ENCODE measurements around the gene LMNTD1. TPM values are rescaled to one million over a fixed set of nuclear protein-coding genes. Genes with fewer than 3 reads are reported as not detected.

The LMNTD1 gene
- total RNA-seq, 1 donor from 2014 or later: not detected

DNA sequence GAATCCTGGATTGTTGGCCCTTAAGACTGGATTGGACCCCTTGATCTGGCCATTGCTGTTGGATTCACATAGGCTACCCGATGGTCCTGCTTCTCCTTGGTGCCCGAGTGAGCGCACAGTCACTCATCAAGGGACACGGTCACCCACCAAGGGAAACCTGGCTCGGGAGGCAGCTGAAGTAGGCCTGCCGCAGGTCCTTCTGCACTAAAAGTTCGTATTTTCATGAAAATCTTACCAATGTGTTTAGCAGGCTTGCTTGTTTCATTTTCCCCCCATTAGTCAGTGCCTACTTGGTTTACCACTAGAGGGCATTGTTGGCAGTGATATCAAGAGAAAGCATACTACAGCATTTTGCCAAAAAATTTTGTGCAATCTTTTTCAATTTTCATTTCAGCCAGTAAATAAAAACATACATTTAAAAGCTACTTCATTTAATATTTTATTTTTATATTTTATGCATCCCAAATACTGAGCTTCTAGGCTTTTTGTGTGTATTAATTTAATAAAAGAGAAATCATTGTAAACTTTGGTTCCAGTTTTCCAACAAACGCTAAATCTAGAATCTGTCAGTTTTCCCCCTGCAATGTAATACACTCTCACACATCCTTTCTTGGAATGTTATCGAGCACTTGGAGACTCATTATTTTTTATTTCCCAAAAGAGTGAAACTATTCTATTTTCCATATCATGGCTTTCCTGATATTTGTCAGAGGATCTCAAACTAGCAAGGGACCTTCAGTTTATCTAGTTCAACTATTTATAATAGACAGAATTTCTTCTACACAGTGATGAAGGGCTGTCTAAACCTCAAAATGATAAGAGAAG lies 116.7 kb downstream of the LMNTD1 start:
- TF ChIP-seq, protein P1, sequence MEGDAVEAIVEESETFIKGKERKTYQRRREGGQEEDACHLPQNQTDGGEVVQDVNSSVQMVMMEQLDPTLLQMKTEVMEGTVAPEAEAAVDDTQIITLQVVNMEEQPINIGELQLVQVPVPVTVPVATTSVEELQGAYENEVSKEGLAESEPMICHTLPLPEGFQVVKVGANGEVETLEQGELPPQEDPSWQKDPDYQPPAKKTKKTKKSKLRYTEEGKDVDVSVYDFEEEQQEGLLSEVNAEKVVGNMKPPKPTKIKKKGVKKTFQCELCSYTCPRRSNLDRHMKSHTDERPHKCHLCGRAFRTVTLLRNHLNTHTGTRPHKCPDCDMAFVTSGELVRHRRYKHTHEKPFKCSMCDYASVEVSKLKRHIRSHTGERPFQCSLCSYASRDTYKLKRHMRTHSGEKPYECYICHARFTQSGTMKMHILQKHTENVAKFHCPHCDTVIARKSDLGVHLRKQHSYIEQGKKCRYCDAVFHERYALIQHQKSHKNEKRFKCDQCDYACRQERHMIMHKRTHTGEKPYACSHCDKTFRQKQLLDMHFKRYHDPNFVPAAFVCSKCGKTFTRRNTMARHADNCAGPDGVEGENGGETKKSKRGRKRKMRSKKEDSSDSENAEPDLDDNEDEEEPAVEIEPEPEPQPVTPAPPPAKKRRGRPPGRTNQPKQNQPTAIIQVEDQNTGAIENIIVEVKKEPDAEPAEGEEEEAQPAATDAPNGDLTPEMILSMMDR (IDR thresholded peaks at IDR 0.05): peak; percentile 89
- H3K4me1 Mint-ChIP-seq (ENCODE audit: unreplicated experiment): peaks cover 27% of the 10 kb centered on the region
- no peak for DNase-seq (ENCODE audit: extremely low spot score, unreplicated experiment)
- no peaks in the 10 kb centered on the region for H3K36me3 Mint-ChIP-seq (ENCODE audit: unreplicated experiment)
- H3K27me3 Mint-ChIP-seq (ENCODE audit: unreplicated experiment): no peaks in the 10 kb centered on the region
- H3K27ac Mint-ChIP-seq (ENCODE audit: unreplicated experiment): peak overlapping the region; percentile 9
- H3K9me3 Mint-ChIP-seq (ENCODE audit: unreplicated experiment): no peaks in the 10 kb centered on the region
- peak overlapping the region; percentile 5 for H3K4me3 Mint-ChIP-seq (ENCODE audit: unreplicated experiment)

DNA sequence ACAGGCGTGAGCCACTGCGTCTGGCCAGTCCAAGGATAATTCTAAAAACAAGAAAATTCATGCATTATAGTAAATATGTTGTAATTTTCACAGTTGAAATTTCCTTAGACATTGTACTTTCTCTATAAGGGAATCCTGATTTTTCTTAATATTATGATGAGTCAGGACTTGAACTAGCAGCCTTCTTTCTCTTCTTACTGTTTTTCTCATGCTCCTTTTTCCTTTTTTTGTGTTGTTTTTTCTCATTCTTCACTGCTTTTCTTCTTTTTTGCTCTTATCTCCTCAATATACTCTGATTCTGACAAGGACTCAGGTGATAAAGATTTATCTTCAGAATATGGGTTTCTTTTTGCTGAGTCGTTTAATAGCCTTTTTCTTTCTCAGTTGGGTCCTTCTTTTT lies 117.7 kb downstream of the LMNTD1 start:
- no peaks in the 10 kb centered on the region for H3K9me3 Mint-ChIP-seq (ENCODE audit: unreplicated experiment)

DNA sequence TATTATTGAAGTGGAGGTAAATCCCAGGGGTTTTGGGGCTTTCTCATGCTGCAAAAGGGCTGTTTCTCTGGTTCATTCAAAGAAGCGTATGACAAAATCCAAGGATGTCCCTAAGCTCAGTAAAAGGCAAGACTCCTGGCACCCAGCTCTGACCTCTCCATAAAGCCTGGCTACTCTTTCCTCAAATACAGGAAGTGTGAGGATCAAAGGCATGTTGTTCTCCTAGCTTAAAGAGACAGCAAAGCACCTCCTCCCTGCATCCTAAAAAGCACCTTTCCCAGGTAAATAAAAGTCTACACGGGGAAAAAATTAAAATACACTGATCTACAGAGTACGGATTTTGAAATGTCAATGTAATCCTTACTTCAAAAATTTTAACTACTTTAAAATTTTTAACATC lies 118.6 kb downstream of the LMNTD1 start:
- Mint-ChIP-seq H3K4me3 (ENCODE audit: unreplicated experiment) (no peak overlapping the region), H3K4me1 (ENCODE audit: unreplicated experiment) (peaks cover 27% of the 10 kb centered on the region), H3K27ac (ENCODE audit: unreplicated experiment) (no peak overlapping the region), H3K27me3 (ENCODE audit: unreplicated experiment) (no peaks in the 10 kb centered on the region), H3K9me3 (ENCODE audit: unreplicated experiment) (no peaks in the 10 kb centered on the region), H3K36me3 (ENCODE audit: unreplicated experiment) (no peaks in the 10 kb centered on the region)
- TF ChIP-seq, protein P1 (IDR thresholded peaks at IDR 0.05): no peak
- DNase-seq (ENCODE audit: extremely low spot score, unreplicated experiment): no peak

More for the DNA sequence above, 117.7 kb downstream of the LMNTD1 start:
- no peak for DNase-seq (ENCODE audit: extremely low spot score, unreplicated experiment)
- Mint-ChIP-seq H3K36me3 (ENCODE audit: unreplicated experiment) (no peaks in the 10 kb centered on the region), H3K27ac (ENCODE audit: unreplicated experiment) (no peak overlapping the region), H3K4me3 (ENCODE audit: unreplicated experiment) (no peak overlapping the region), H3K4me1 (ENCODE audit: unreplicated experiment) (peaks cover 27% of the 10 kb centered on the region), H3K27me3 (ENCODE audit: unreplicated experiment) (no peaks in the 10 kb centered on the region)
- TF ChIP-seq, protein P1 (IDR thresholded peaks at IDR 0.05): no peak

DNA sequence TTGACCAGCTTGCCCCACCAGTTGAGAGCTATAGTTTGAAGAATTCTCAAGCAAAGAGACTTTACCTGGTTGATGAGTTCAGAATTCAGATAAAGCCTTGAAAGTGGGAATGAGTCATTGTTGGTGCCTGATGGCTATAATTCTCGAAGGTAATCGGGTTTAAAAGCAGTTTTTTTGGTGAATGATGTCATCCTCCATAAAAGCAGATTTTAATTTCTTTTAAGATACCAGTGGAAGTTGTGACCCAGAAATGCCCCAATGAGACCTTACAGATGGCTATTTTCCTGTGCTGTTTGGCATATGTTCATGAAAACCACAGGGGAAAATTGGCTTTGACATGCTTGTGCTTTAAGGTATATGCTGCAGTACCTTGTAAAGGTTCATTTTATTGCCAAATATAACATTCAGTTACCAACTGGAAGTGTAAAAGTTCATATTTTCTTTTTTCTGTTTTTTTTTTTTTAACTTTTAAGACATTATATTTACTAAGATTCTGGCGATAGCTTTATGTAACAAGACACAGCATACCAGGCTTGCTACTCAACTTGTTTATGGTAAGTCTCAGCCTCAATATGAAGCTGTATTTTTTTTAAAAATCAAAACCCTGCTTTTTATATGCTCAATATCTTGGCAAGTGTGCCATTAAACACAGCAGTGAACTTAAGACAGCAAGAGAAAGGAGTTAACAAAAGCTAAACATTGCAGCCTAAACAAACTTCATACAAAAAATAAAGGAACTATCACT lies 119.3 kb downstream of the LMNTD1 start:
- Mint-ChIP-seq H3K36me3 (ENCODE audit: unreplicated experiment) (no peaks in the 10 kb centered on the region), H3K27ac (ENCODE audit: unreplicated experiment) (no peak overlapping the region), H3K9me3 (ENCODE audit: unreplicated experiment) (peaks cover 4% of the 10 kb centered on the region), H3K4me3 (ENCODE audit: unreplicated experiment) (no peak overlapping the region), H3K27me3 (ENCODE audit: unreplicated experiment) (no peaks in the 10 kb centered on the region), H3K4me1 (ENCODE audit: unreplicated experiment) (peaks cover 27% of the 10 kb centered on the region)
- DNase-seq (ENCODE audit: extremely low spot score, unreplicated experiment): no peak
- TF ChIP-seq, protein P1 (IDR thresholded peaks at IDR 0.05): no peak

DNA sequence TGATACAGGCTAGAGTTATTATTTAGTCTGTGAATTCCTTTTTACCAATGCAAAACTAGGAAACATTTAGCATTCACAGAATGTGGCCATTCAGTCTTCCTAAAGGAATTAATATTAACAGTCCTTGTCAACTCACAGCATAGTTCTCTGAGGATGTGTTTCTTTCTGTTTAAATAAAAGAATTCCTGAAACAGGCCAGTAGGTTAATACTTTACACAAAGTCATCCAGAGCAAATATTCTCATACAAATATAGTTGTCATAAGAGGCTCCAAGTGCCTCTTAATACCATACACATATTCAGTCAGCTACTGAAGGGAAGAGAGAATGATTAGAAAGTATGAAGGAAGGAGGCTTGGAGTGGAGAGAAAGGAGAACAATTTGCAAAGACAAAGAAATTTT lies 120.1 kb downstream of the LMNTD1 start:
- Mint-ChIP-seq H3K9me3 (ENCODE audit: unreplicated experiment) (peaks cover 4% of the 10 kb centered on the region), H3K36me3 (ENCODE audit: unreplicated experiment) (no peaks in the 10 kb centered on the region), H3K4me1 (ENCODE audit: unreplicated experiment) (peaks cover 27% of the 10 kb centered on the region), H3K27ac (ENCODE audit: unreplicated experiment) (no peak overlapping the region), H3K4me3 (ENCODE audit: unreplicated experiment) (no peak overlapping the region), H3K27me3 (ENCODE audit: unreplicated experiment) (no peaks in the 10 kb centered on the region)
- no peak for DNase-seq (ENCODE audit: extremely low spot score, unreplicated experiment)
- TF ChIP-seq, protein P1 (IDR thresholded peaks at IDR 0.05): no peak
